LNCAP (cell line): Measurements from ENCODE around the gene RUFY4.

Experiments
- CTCF ChIP-seq: fragments of 450-650 bp; IDR thresholded peaks from 2 replicates; pipeline ENCODE4 v1.5.1; 2017; ENCODE audit warnings: mild to moderate bottlenecking

Gene RUFY4

GRCh38 chr2:218075975-218076811 lies 7.1 kb downstream of the RUFY4 start:
- TF ChIP-seq CTCF, result no peak

- no peak for TF ChIP-seq CTCF
Observed at GRCh38 chr2:218077464-218078216, 8.6 kb downstream of the RUFY4 start.

- no peak for TF ChIP-seq CTCF
Observed at GRCh38 chr2:218079943-218080913, 11.2 kb downstream of the RUFY4 start.

- no peak for TF ChIP-seq CTCF
Observed at GRCh38 chr2:218081063-218081462, 12.0 kb downstream of the RUFY4 start.

GRCh38 chr2:218081695-218082094 lies 12.6 kb downstream of the RUFY4 start:
- no peak for TF ChIP-seq CTCF

- no peak for TF ChIP-seq CTCF
Observed at GRCh38 chr2:218082586-218083351, 13.7 kb downstream of the RUFY4 start.
